D341Med (cell line): ENCODE results near the gene SPOCK2.

Experiments used
- DNase-seq: peaks from one replicate; pipeline ENCODE4 v3.0.0; 2012; ENCODE audit warnings: low spot score

SPOCK2 gene

DNA sequence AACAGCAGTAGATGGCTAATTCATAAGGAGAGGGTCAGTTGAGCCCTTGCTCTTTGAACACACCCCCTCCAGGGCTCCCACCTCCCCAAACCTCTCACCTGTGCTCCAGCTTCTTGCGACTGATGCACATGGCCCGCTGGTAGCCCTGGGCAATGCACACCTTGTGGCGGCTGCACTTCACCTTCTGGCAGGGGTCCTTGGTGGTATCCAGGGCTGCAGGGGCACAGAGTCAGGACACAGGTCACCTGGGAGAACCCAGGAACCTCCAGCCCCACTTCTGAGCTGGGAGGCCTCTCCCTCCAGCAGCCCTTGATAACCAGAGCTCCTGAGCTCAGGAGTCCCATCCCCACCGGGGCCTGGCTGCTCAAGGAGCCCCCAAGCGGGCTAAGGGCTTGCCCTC is 16.3 kb downstream of the SPOCK2 start:
- DNase-seq = no peak

- DNase-seq = no peak
Observed at GRCh38 chr10:72069751-72070526, 18.4 kb downstream of the SPOCK2 start.

DNA sequence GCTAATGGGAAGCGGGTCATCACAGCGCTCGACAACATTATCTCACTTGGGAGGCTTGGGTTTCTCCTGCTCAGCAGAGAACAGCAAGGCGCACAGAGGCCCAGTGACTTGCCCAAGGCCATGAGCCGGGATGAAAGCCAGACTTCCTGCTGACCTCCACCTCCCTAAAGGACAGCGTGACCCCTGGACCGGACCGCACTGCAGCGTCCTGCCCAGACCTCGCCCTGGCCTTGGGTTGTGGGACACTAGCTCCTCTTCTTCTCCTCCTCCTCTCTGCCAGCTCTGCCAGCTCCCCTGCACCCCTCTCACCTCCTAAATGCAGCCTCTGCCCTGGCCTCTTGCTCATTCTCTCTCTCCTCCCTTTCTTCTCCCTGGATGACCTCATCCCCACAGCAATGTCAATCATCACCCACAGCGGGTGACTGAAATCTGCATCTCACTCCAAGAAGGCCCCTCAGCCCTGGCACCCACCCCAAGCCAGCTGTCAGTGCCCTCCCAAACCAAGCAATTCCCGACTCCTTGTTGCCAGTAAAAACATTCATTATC is 19.4 kb downstream of the SPOCK2 start:
- no peak for DNase-seq

- DNase-seq = no peak
Observed at GRCh38 chr10:72068126-72068765, 20.1 kb downstream of the SPOCK2 start.

GRCh38 chr10:72067463-72068125 is 20.8 kb downstream of the SPOCK2 start:
- DNase-seq = no peak

DNA sequence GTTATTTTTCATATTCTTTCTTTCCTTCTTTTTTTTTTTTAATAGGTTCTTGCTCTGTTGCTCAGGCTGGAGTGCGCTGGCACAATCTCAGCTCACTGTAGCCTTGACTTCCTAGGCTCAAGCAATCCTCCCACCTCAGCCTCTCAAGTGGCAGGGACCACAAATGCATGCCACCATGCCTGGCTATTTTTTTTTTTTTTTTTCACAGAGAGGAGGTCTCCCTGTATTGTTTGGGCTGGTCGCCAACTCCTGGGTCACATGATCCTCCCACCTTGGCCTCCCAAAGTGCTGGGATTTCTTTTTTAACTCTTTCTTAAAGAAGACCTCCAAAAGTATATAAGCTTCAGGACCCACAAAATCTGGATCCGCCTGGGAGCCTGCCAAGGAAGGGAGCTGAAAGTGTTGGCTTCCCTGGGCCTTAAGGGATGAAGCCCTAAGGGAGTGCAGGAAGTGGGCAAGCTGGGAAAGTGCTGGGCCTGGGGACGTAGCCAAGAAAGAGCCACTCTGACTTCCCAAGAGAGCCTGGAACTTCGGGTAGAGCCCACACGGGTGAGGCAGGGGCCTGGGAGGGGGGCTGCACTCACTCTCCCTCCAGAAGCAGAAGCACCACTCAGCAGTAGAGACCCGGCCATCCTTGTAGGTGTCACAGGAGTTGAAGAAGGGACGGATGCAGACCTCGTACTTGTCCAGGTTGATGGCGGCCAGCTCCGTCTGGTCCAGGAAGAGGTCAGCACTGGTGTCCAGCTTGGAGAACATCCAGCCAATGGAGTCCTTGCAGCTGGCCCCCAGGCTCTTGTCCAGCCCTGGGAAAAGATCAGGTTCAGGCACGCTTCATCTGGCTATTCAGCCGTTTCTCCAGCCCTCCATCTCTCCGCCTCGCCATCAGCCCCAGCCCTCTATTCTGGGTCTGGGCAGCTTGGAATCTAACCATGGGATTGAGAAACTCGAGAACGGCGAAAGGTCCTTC is 21.8 kb downstream of the SPOCK2 start:
- DNase-seq = no peak

- no peak for DNase-seq
Observed at GRCh38 chr10:72065439-72066025, 22.8 kb downstream of the SPOCK2 start.

DNA sequence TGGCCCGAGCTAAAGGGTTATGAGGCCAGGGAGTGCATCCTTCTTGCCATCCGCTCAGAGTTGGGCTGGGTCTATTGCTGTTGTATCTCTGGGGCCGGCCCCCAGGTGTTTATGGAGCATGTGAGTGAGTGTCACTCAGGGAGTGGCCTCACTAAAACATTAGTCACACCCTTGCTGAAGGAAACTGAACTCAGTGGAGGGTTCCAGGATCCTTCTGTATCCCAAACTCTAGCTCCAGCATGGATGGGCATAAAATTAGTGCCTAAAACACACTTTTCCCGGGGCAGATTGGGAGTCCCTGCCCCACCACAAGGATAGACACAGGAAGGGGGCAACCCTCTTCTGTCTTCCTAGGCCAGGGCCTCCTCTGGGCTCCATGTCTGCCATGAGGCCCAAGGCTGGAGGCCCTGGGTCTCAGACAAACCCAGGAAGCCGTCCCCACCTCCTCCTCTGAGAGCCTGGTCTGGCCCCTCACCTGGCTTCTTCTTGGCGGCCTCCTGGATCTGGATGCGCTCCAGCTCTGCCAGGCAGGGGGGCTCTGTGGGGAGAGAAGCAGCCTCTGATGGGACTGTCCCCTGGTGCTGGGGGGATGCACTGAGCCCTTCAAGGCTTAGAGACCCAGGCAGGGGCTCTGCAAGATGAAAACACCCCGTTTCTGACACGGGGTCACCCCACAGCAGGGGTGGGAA is 24.5 kb downstream of the SPOCK2 start:
- DNase-seq = no peak

- DNase-seq = no peak
Observed at GRCh38 chr10:72062832-72063702, 25.3 kb downstream of the SPOCK2 start.

DNA sequence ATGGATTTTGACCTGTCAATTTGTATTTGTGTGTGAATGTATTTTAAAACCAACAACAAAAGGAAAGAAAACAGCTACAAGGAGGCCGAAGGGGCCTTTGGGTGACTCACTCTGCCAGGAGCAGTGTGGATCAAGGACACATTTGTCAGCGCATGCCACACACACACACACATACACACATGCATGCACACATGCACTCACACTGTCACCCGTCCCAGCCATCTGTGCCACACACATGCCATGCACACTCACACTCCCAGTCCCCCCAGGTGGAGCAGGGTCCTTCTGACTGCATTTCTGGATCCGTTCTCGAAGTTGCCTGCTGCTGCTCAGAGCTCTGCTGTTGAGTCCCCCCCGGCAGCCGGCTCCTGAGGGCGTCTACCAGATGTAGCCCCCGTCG is 26.0 kb downstream of the SPOCK2 start:
- no peak for DNase-seq

GRCh38 chr10:72061930-72062329 is 26.4 kb downstream of the SPOCK2 start:
- no peak for DNase-seq

GRCh38 chr10:72061491-72061890 is 26.9 kb downstream of the SPOCK2 start:
- no peak for DNase-seq

- no peak for DNase-seq
Observed at GRCh38 chr10:72059843-72060822, 28.2 kb downstream of the SPOCK2 start.

DNA sequence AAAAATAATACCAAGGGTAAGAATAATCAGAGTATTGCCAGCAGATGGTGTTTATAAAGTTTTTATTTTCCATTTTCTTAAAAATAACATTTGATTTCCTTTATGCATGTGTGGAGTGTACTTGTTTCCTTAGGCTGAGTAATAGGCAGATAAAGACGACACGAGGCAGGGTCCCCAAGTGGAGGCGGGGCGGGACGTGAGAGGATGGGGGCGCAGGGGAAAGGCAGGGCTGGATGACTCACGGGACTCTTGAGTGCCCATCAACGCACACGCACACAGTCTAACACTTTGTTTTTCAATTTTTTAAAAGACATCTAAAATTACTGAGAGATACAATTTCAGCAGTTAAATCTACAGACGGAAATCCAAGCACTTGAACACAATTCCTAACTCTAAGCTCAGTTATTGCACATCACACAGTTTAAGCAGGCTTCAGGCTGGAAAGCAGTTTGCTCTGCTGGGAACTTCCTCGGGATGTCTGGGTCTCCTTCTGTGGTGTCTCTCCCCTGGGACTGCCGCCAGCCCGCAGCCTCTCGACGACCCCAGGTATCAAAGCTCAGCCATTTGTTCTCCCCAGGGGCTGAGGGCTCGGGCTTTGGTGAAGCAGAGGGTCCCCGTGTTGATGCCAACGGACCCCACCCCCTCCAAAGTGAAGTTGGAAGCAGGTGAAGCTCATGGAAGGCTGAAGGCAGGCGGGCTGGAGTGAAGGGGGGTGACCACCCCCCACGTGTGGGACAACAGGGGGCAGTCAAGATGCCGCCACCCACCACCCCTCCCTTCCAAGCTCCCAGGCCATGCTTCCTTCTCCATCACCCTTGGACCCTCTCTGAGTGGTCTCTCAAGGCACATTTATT is 29.1 kb downstream of the SPOCK2 start:
- DNase-seq = no peak

DNA sequence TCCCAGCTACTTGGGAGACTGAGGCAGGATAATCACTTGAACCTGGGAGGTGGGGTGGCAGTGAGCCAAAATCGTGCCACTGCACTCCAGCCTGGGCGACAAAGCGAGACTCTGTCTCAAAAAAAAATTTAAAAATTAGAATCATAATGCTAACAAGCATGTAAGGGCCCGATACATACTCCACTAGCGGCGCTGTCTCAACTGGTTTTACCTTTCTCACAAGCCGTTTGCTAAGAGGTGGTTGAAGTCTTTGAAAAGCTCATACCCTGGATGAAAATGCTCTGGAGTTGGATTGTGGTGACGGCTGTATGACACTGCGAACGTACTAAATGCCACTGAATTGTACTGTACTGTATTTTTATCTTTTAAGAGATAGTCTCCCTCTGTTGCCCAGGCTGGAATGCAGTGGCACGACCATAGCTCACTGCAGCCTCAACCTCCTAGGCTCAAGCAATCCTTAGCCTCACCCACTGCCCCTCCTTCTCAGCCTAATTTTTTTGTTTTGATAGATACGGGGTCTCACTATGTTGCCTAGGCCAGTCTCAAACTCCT is 29.9 kb downstream of the SPOCK2 start:
- DNase-seq = no peak

- no peak for DNase-seq
Observed at GRCh38 chr10:72056932-72057751, 31.2 kb downstream of the SPOCK2 start.
